HEK293T (cell line): ENCODE measurements around the gene ZDHHC11.

ENCODE experiments used
- ARNT ChIP-seq: fragments of 450-650 bp; IDR thresholded peaks from 2 replicates; pipeline ENCODE4 v1.6.1; 2017; ENCODE audit warnings: mild to moderate bottlenecking
- CTBP1 ChIP-seq: fragments of 450-650 bp; IDR thresholded peaks from 2 replicates; pipeline ENCODE4 v1.6.1; 2016; ENCODE audit warnings: borderline replicate concordance
- ELF4 ChIP-seq: fragments of 450-650 bp; IDR thresholded peaks from 2 replicates; pipeline ENCODE4 v1.6.1; 2017; ENCODE audit warnings: antibody characterized with exemption
- FOXM1 ChIP-seq: fragments of 450-650 bp; IDR thresholded peaks from 2 replicates; pipeline ENCODE4 v1.6.1; 2017; ENCODE audit warnings: mild to moderate bottlenecking, borderline replicate concordance
- HDGF ChIP-seq: fragments of 450-650 bp; IDR thresholded peaks from 2 replicates; pipeline ENCODE4 v1.6.1; 2017; ENCODE audit warnings: antibody characterized with exemption, borderline replicate concordance
- NFRKB ChIP-seq: fragments of 450-650 bp; IDR thresholded peaks from 2 replicates; pipeline ENCODE4 v1.6.1; 2016; ENCODE audit warnings: mild to moderate bottlenecking, moderate library complexity
- SP1 ChIP-seq: fragments of 450-650 bp; IDR thresholded peaks from 2 replicates; pipeline ENCODE4 v1.6.1; 2017
- SUZ12 ChIP-seq: fragments of 450-650 bp; IDR thresholded peaks from 2 replicates; pipeline ENCODE4 v1.6.1; 2016; ENCODE audit warnings: mild to moderate bottlenecking
- TARDBP ChIP-seq: fragments of 450-650 bp; IDR thresholded peaks from 2 replicates; pipeline ENCODE4 v1.6.1; 2016

DNA sequence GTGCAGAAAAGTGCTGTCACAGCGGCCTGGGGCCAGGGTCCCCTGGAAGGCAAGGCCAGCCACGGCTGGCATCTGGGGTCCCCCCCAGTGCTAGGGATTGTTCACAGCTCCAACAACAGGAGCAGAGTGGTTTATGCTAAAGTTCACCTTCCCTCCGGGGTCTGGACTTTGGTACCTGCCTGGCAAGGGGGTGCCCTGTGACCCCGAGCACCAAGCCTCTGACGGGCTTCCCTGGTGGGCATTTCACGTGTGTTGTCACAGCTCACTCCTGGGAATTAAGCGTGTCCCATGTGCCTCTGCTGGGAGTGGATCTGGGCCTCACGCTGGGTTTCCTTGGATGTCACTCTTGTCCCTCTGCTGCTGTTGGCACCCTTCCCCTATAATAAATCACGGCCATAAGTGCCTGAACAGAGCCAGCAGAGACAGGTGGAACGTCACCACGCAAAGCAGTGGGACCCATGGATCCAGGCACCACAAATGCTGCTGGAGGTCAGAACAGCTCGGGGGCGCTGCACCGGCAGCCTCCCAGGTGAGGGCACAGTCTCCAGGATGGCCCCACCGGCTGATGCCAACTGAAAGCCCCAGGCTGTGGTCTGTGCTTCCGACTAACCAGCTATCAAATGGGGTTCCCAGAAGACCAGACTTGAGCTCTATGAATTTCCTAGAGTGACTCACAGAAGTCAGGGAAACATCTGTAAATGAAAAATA lies 17.8 kb upstream of the ZDHHC11 start:
- no peak for TF ChIP-seq SP1
- TF ChIP-seq ARNT, result no peak
- no peak for TF ChIP-seq ELF4
- no peak for TF ChIP-seq SUZ12
- no peak for TF ChIP-seq TARDBP
- TF ChIP-seq FOXM1, result no peak
- no peak for TF ChIP-seq CTBP1
- TF ChIP-seq NFRKB, result no peak
- no peak for TF ChIP-seq HDGF
